Measurements from ENCODE around the gene GARNL3.
A peak's percentile ranks its signal among the peaks of the same experiment; 100 is the strongest.

The GARNL3 gene

GRCh38 chr9:127280880-127281660 lies 16.5 kb downstream of the GARNL3 start:
- no peak for DNase-seq

- no peak for DNase-seq
Observed at GRCh38 chr9:127281891-127282290, 17.3 kb downstream of the GARNL3 start.

- no peak for DNase-seq
Observed at GRCh38 chr9:127282611-127283010, 18.0 kb downstream of the GARNL3 start.

- no peak for DNase-seq
Observed at GRCh38 chr9:127283135-127283534, 18.6 kb downstream of the GARNL3 start.

- peak; percentile 23 to 34 for DNase-seq
Observed at GRCh38 chr9:127283917-127284497, 19.4 kb downstream of the GARNL3 start.

- DNase-seq = no peak
Observed at GRCh38 chr9:127285965-127286364, 21.4 kb downstream of the GARNL3 start.

GRCh38 chr9:127290561-127291065 lies 26.0 kb downstream of the GARNL3 start:
- no peak for DNase-seq

- DNase-seq = no peak
Observed at GRCh38 chr9:127291246-127291778, 26.7 kb downstream of the GARNL3 start.

GRCh38 chr9:127292415-127292814 lies 27.8 kb downstream of the GARNL3 start:
- no peak for DNase-seq

- DNase-seq = no peak
Observed at GRCh38 chr9:127293328-127293727, 28.8 kb downstream of the GARNL3 start.

- DNase-seq = no peak
Observed at GRCh38 chr9:127293767-127294166, 29.2 kb downstream of the GARNL3 start.

GRCh38 chr9:127295005-127295404 lies 30.4 kb downstream of the GARNL3 start:
- no peak for DNase-seq

- DNase-seq = no peak
Observed at GRCh38 chr9:127300886-127301447, 36.4 kb downstream of the GARNL3 start.

- no peak for DNase-seq
Observed at GRCh38 chr9:127303830-127304229, 39.3 kb downstream of the GARNL3 start.

GRCh38 chr9:127305206-127305837 lies 40.7 kb downstream of the GARNL3 start:
- no peak for DNase-seq

- no peak for DNase-seq
Observed at GRCh38 chr9:127305838-127306226, 41.3 kb downstream of the GARNL3 start.

GRCh38 chr9:127307802-127308201 lies 43.2 kb downstream of the GARNL3 start:
- DNase-seq = no peak

GRCh38 chr9:127308652-127309434 lies 44.3 kb downstream of the GARNL3 start:
- peak in 1 of 2 experiments; percentile 11 for DNase-seq

- no peak for DNase-seq
Observed at GRCh38 chr9:127309715-127310114, 45.1 kb downstream of the GARNL3 start.

GRCh38 chr9:127311239-127311741 lies 46.7 kb downstream of the GARNL3 start:
- no peak for DNase-seq

- no peak for DNase-seq
Observed at GRCh38 chr9:127313042-127313560, 48.5 kb downstream of the GARNL3 start.

GRCh38 chr9:127314911-127315310 lies 50.3 kb downstream of the GARNL3 start:
- no peak for DNase-seq

All from Kasumi-1 (cell line).